Heart right ventricle (tissue), 16 donors: Measurements from ENCODE around the gene MIER2. TPM values are rescaled to one million over a fixed set of nuclear protein-coding genes. Genes with fewer than 3 reads are reported as not detected.
"Not testable (repeated sequence)": the region's sequence is repeated elsewhere in the genome, so short reads cannot be mapped to it uniquely, and the experiment has no call there.

Source experiments
- ATAC-seq, 8 donors: fragments of 200-7000 bp; cut with Tn5 transposase; one replicate each; pipeline ENCODE4 v1.9.1; 2020; ENCODE audit warnings: mild to moderate bottlenecking in 8 of 8, moderate library complexity in 8 of 8, moderate number of reproducible peaks in 1 of 8
- DNase-seq, 2 donors: peaks; one replicate each; pipeline ENCODE4 v3.0.0-alpha.2; 2020
- H3K27ac ChIP-seq, 10 donors: fragments of 200-600 bp; sonication (generic) in 2 of 10; one replicate each; pipeline versions ENCODE4 v1.5.0 to v1.8.0; 2020 to 2022; ENCODE audit warnings: mild to moderate bottlenecking in 3 of 10
- H3K27me3 ChIP-seq, 7 donors: fragments of 200-600 bp; one replicate each; pipeline ENCODE4 v1.8.0; 2021 to 2022; ENCODE audit warnings: mild to moderate bottlenecking in 2 of 7
- H3K36me3 ChIP-seq, 9 donors: fragments of 200-600 bp; sonication (generic) in 1 of 9; one replicate each; pipeline versions ENCODE4 v1.5.0 to v1.8.0; 2020 to 2022; ENCODE audit warnings: mild to moderate bottlenecking in 2 of 9
- H3K4me1 ChIP-seq, 9 donors: fragments of 200-600 bp; sonication (generic) in 1 of 9; one replicate each; pipeline versions ENCODE4 v1.5.0 to v1.8.0; 2020 to 2022; ENCODE audit warnings: mild to moderate bottlenecking in 4 of 9
- H3K4me3 ChIP-seq, 10 donors: fragments of 200-600 bp; sonication (generic) in 2 of 10; one replicate each; pipeline versions ENCODE4 v1.5.0 to v1.8.0; 2020 to 2022; ENCODE audit warnings: mild to moderate bottlenecking in 7 of 10, moderate library complexity in 2 of 10
- H3K9me3 ChIP-seq, 11 donors: fragments of 200-600 bp in 10 of 11; sonication (generic) in 2 of 11; one replicate each; pipeline versions ENCODE4 v1.5.0 to v1.8.0; 2013 to 2022; ENCODE audit warnings: mild to moderate bottlenecking in 2 of 11, control low read depth in 1 of 11, moderate library complexity in 1 of 11
- WGBS, 2 donors: extraction: QIAGEN DNeasy Blood & Tissue Kit; methylation state at CpG; one replicate each; pipeline ENCODE4 v1.1.7; 2013; ENCODE audit warnings: inconsistent platforms in 1 of 2; 5-methylcytosine and 5-hydroxymethylcytosine counted together
- intact Hi-C, 10 donors: fragments of 100-400 bp; cut with DNase I; formaldehyde crosslinking; loops; one replicate each; pipeline versions ENCODE4 v1.11.1 to v1.14.2; 2022
- polyA plus RNA-seq, 2 donors: library from polyadenylated mRNA; stranded (reverse); fragments of 200-250 nt; gene quantifications; one replicate each; pipeline ENCODE4 v1.2.3, GENCODE V29; 2013
- total RNA-seq, 10 donors: library from RNA; stranded (reverse); fragmentation: NEBNext Ultra II Directional in 3 of 10; extraction: Animal tissue kit (Norgen Biotek cat#: 25700) in 3 of 10; gene quantifications; one replicate each; pipeline versions ENCODE4 v1.2.1 to v1.2.4, GENCODE V29; 2021 to 2023
- TF ChIP-seq, protein P1 (sequence below), 9 donors: fragments of 200-600 bp; sonication (generic) in 2 of 9; IDR thresholded peaks; one replicate each; pipeline versions ENCODE4 v1.5.0 to v1.8.0; 2021 to 2022; ENCODE audit warnings: antibody characterized with exemption in 9 of 9, mild to moderate bottlenecking in 5 of 9, moderate library complexity in 1 of 9
- donor health status: Arrhythmogenic right ventricular cardiomyopathy.
- donor health status: ischemic (EF 13 %, LVEDD 7.1; RV severe dilation, severe dysfunction).
- donor health status: healthy with polysubstance abuse.
- donor health status: DM: no; HTN: yes; CAD: no.
- donor health status: DM: no; HTN: no; CAD: no.
- donor health status: ischemic (EF 25% LVEDD 6.9; RV normal size, moderate dysfunction).
- donor health status: ischemic (EF 25% LVEDD 5.7; RV mildly dilated, moderate dysfunction).
- donor health status: healthy.
- donor health status: DM: yes; HTN: yes; CAD: no.
- donor health status: Ischemic cardiomyopathy.
- donor health status: ischemic (EF 35%, LVEDD 5.7; RV mildly dilated, moderate dysfunction).
- donor health status: nonischemic (EF 11% LVEDD 7.7; RV severe dilation, severe dysfunction).
- donor health status: DM: yes; HTN: yes; CAD: no.
- donor health status: PGD.
- donor health status: ischemic (EF 29% LVEDD 5.4; RV normal size, mild dysfunction).
- donor health status: nonischemic (EF 23%, LVEDD 6.1; RV moderate dilation, normal function).

Gene MIER2
- total and polyA plus RNA-seq, 12 donors, result 11.1 to 34.6 (median 17.6) TPM

DNA sequence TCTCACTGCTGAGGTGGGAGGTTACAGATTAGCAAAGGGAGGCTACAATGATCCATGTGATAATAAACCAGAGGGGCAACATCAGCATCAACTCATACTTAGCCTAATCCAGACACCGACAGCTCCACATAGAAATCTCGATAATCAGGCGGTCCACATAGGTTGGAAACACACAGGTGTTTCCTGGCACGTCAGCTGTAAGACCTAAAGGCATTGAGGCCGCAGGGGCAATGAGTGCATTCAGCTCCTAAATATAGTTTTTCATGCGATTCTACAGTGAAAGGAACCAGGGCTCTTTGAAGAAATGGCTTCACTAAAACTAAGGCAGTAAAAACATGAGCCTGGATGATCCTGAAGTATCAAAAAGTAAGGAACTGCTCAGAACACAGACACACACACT, 72.7 kb downstream of the MIER2 start:
- no peak for ATAC-seq
- H3K27me3 ChIP-seq, result peaks cover 0 to 47% (median 33%) of the 10 kb centered on the region in 7 donors
- intact Hi-C loops, result no loop called here

GRCh38 chr19:270766-271318, 73.8 kb downstream of the MIER2 start:
- Histone ChIP-seq H3K4me1 (peaks cover 0 to 12% (median 10%) of the 10 kb centered on the region in 9 donors), H3K27me3 (peaks cover 0 to 46% (median 39%) of the 10 kb centered on the region in 7 donors)
- intact Hi-C loops, H3K36me3 ChIP-seq, H3K4me3 ChIP-seq, H3K9me3 ChIP-seq, H3K27ac ChIP-seq, DNase-seq, ATAC-seq: not testable (repeated sequence)
- WGBS, 2 donors, result 66 to 71% methylated on average over 8 to 10 of the region's 12 CpGs

More for the DNA sequence above, 72.7 kb downstream of the MIER2 start:
- Histone ChIP-seq H3K36me3 (no peaks in the 10 kb centered on the region), H3K9me3 (no peaks in the 10 kb centered on the region), H3K4me3 (no peak overlapping the region), H3K27ac (no peak overlapping the region), H3K4me1 (peaks cover 0 to 9% (median 7%) of the 10 kb centered on the region in 9 donors)
- no peak for DNase-seq
- TF ChIP-seq, protein P1, sequence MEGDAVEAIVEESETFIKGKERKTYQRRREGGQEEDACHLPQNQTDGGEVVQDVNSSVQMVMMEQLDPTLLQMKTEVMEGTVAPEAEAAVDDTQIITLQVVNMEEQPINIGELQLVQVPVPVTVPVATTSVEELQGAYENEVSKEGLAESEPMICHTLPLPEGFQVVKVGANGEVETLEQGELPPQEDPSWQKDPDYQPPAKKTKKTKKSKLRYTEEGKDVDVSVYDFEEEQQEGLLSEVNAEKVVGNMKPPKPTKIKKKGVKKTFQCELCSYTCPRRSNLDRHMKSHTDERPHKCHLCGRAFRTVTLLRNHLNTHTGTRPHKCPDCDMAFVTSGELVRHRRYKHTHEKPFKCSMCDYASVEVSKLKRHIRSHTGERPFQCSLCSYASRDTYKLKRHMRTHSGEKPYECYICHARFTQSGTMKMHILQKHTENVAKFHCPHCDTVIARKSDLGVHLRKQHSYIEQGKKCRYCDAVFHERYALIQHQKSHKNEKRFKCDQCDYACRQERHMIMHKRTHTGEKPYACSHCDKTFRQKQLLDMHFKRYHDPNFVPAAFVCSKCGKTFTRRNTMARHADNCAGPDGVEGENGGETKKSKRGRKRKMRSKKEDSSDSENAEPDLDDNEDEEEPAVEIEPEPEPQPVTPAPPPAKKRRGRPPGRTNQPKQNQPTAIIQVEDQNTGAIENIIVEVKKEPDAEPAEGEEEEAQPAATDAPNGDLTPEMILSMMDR (IDR thresholded peaks at IDR 0.05), result no peak
- 58 to 63% methylated on average over 6 of the region's 6 CpGs for WGBS, 2 donors

DNA sequence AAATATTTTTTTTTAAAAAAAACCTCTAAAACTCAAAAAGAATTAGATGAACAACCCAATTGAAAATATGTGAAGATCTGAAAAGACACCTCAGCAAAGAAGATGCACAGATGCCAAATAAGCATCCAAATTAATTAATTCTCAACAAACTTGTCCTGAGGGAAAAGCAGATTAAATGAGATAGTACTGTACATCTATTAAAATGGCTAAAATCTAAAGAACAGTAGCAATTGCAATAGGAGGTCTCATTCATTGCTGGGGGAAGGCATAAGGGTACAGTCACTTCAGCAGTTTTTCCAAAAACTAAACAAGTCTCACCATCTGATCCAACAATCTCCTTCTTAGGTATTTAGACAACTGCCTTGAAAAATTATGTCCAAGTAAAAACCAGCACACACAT, 75.4 kb downstream of the MIER2 start:
- intact Hi-C loops, result no loop called here
- H3K4me1 ChIP-seq, result peaks cover 0 to 12% (median 10%) of the 10 kb centered on the region in 9 donors
- TF ChIP-seq, protein P1 (IDR thresholded peaks at IDR 0.05), result no peak
- H3K27ac ChIP-seq, result no peak overlapping the region
- peaks cover 0 to 59% (median 51%) of the 10 kb centered on the region in 7 donors for H3K27me3 ChIP-seq
- DNase-seq, result no peak
- H3K4me3 ChIP-seq, result no peak overlapping the region
- no peaks in the 10 kb centered on the region for H3K36me3 ChIP-seq
- ATAC-seq, result no peak
- no peaks in the 10 kb centered on the region for H3K9me3 ChIP-seq

- intact Hi-C loops, result no loop called here
- WGBS, 2 donors, result 85 to 89% methylated on average over 1 of the region's 1 CpG
- TF ChIP-seq, protein P1 (IDR thresholded peaks at IDR 0.05), result no peak
- Histone ChIP-seq H3K4me1 (peaks cover 0 to 7% (median 6%) of the 10 kb centered on the region in 9 donors), H3K27me3 (peaks cover 0 to 71% (median 50%) of the 10 kb centered on the region in 7 donors), H3K4me3 (no peak overlapping the region), H3K9me3 (no peaks in the 10 kb centered on the region), H3K36me3 (no peaks in the 10 kb centered on the region), H3K27ac (no peak overlapping the region)
- ATAC-seq (no peak), DNase-seq (no peak)
Measured at GRCh38 chr19:262125-262524, 82.5 kb downstream of the MIER2 start.

DNA sequence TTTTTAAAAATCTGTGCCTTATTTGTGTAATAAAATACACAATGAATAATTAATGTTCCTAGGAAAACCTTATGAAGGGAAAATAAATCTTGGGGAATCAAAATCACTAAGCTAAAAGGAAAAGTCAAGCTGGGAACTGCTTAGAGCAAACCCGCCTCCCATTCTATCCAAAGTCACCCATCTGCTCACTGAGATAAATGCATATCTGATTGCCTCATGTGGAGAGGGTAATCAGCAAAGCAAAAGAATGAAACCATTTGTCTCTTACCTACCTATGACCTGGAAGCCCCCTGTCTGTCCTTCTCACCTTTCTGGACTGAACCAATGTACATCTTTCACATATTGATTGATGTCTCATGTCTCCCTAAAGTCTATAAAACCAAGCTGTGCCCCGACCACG, 87.8 kb downstream of the MIER2 start:
- H3K4me3 ChIP-seq, ATAC-seq, intact Hi-C loops, H3K9me3 ChIP-seq, H3K4me1 ChIP-seq, H3K27ac ChIP-seq, H3K36me3 ChIP-seq, DNase-seq: not testable (repeated sequence)
- 63 to 73% methylated on average over 3 of the region's 3 CpGs for WGBS, 2 donors
- H3K27me3 ChIP-seq, result peaks cover 0 to 53% (median 37%) of the 10 kb centered on the region in 7 donors

Other genes starting within 250 kb of the MIER2 start
- not detected for gene OR4F17, start 237.7 kb downstream of the MIER2 start, total RNA-seq
- not detected for gene OR4F17, start 237.7 kb downstream of the MIER2 start, polyA plus RNA-seq
- gene PLPP2, start 53.4 kb downstream of the MIER2 start, total RNA-seq, result 1 to 10 TPM in 2 of 10 donors, under 1 TPM in 8; 0.14 to 2.8 (median 0.62) TPM
- under 1 TPM; 0.80 to 0.91 TPM for gene PLPP2, start 53.4 kb downstream of the MIER2 start, polyA plus RNA-seq
- 1 to 10 TPM in 3 of 10 donors, under 1 TPM in 7; 0.26 to 2.2 (median 0.62) TPM for gene C2CD4C, start 64.4 kb upstream of the MIER2 start, total RNA-seq
- 1 to 10 TPM; 2.1 to 2.2 TPM for gene C2CD4C, start 64.4 kb upstream of the MIER2 start, polyA plus RNA-seq
- 10 to 100 TPM in 9 of 10 donors, 1 to 10 TPM in 1; 7.7 to 16.3 (median 12.4) TPM for gene SHC2, start 116.2 kb upstream of the MIER2 start, total RNA-seq
- 10 to 100 TPM; 11.2 to 33.5 TPM for gene SHC2, start 116.2 kb upstream of the MIER2 start, polyA plus RNA-seq
- gene MADCAM1, start 151.7 kb upstream of the MIER2 start, total RNA-seq, result under 1 TPM in 9 of 10 donors, not detected in 1; 0.14 to 0.71 (median 0.17) TPM
- gene MADCAM1, start 151.7 kb upstream of the MIER2 start, polyA plus RNA-seq, result under 1 TPM; 0.09 to 0.80 TPM
- gene TPGS1, start 162.7 kb upstream of the MIER2 start, total RNA-seq, result 10 to 100 TPM in 6 of 10 donors, 1 to 10 TPM in 4; 7.1 to 13.5 (median 10.2) TPM
- gene TPGS1, start 162.7 kb upstream of the MIER2 start, polyA plus RNA-seq, result 10 to 100 TPM; 22.1 to 22.2 TPM
- gene CDC34, start 187.0 kb upstream of the MIER2 start, total RNA-seq, result 100 to 1,000 TPM in 2 of 10 donors, 10 to 100 TPM in 8; 70.2 to 116 (median 76.7) TPM
- 100 to 1,000 TPM; 120 to 162 TPM for gene CDC34, start 187.0 kb upstream of the MIER2 start, polyA plus RNA-seq
- 1 to 10 TPM in 1 of 10 donors, under 1 TPM in 3, not detected in 6; 0.25 to 2.7 (median 0.37) TPM for gene GZMM, start 199.3 kb upstream of the MIER2 start, total RNA-seq
- gene GZMM, start 199.3 kb upstream of the MIER2 start, polyA plus RNA-seq, result under 1 TPM in 1 of 2 donors, not detected in 1; 0.46 TPM
- gene BSG, start 227.8 kb upstream of the MIER2 start, total RNA-seq, result 1,000 to 10,000 TPM; 1,225 to 2,457 (median 1,705) TPM
- gene BSG, start 227.8 kb upstream of the MIER2 start, polyA plus RNA-seq, result 1,000 to 10,000 TPM in 1 of 2 donors, 100 to 1,000 TPM in 1; 829 to 5,252 TPM
- gene HCN2, start 245.1 kb upstream of the MIER2 start, total RNA-seq, result 10 to 100 TPM in 1 of 10 donors, 1 to 10 TPM in 9; 1.9 to 10.7 (median 5.1) TPM
- gene HCN2, start 245.1 kb upstream of the MIER2 start, polyA plus RNA-seq, result 1 to 10 TPM in 1 of 2 donors, under 1 TPM in 1; 0.90 to 4.7 TPM